Neural crest cell (in vitro differentiated cells): Measurements from ENCODE around the gene CAMK2B. TPM values are rescaled to one million over a fixed set of nuclear protein-coding genes. Genes with fewer than 3 reads are reported as not detected.

Source experiments
- DNase-seq: peaks from one replicate; pipeline ENCODE4 v3.0.0; 2021; ENCODE audit warnings: low read depth, mixed read lengths, low spot score
- H3K27ac Mint-ChIP-seq: one replicate; pipeline ENCODE4 v1.8.0; 2021; ENCODE audit warnings: mild to moderate bottlenecking, mixed read lengths; ENCODE audit not compliant: unreplicated experiment
- H3K27me3 Mint-ChIP-seq: 2 replicates; pipeline ENCODE4 v1.8.0; 2021; ENCODE audit warnings: low read depth, mild to moderate bottlenecking, mixed read lengths
- H3K36me3 Mint-ChIP-seq: 2 replicates; pipeline ENCODE4 v1.8.0; 2021; ENCODE audit warnings: low read depth, mild to moderate bottlenecking, mixed read lengths
- H3K4me1 Mint-ChIP-seq: 2 replicates; pipeline ENCODE4 v1.8.0; 2021; ENCODE audit warnings: mixed read lengths
- H3K4me3 Mint-ChIP-seq: one replicate; pipeline ENCODE4 v1.8.0; 2021; ENCODE audit warnings: mild to moderate bottlenecking, mixed read lengths
- H3K9me3 Mint-ChIP-seq: 2 replicates; pipeline ENCODE4 v1.8.0; 2021; ENCODE audit warnings: mixed read lengths
- CTCF ChIP-seq: fragments of 200-600 bp; sonication (generic); conservative IDR thresholded peaks from 2 replicates; pipeline ENCODE4 v1.5.0; 2021; ENCODE audit warnings: antibody characterized with exemption, mild to moderate bottlenecking
- total RNA-seq: library from RNA; stranded (reverse); gene quantifications from 2 replicates; pipeline ENCODE4 v1.2.1, GENCODE V29; 2021

The CAMK2B gene
- total RNA-seq, 1 donor from 2014 or later = 1.6 TPM

GRCh38 chr7:44232901-44233715, 92.3 kb downstream of the CAMK2B start:
- no peak for TF ChIP-seq CTCF
- peaks cover 5% of the 10 kb centered on the region for H3K4me1 Mint-ChIP-seq
- no peak overlapping the region for H3K27ac Mint-ChIP-seq

GRCh38 chr7:44232396-44232795, 93.0 kb downstream of the CAMK2B start:
- H3K27ac Mint-ChIP-seq = no peak overlapping the region
- H3K9me3 Mint-ChIP-seq = no peaks in the 10 kb centered on the region

More at GRCh38 chr7:44232901-44233715, 92.3 kb downstream of the CAMK2B start:
- no peaks in the 10 kb centered on the region for H3K36me3 Mint-ChIP-seq
- no peak for DNase-seq
- H3K9me3 Mint-ChIP-seq = no peaks in the 10 kb centered on the region
- no peaks in the 10 kb centered on the region for H3K27me3 Mint-ChIP-seq
- H3K4me3 Mint-ChIP-seq = no peak overlapping the region

GRCh38 chr7:44231088-44231487, 94.3 kb downstream of the CAMK2B start:
- Mint-ChIP-seq H3K27ac (no peak overlapping the region), H3K36me3 (no peaks in the 10 kb centered on the region), H3K27me3 (no peaks in the 10 kb centered on the region), H3K9me3 (no peaks in the 10 kb centered on the region), H3K4me3 (no peak overlapping the region), H3K4me1 (peaks cover under 1% of the 10 kb centered on the region)
- no peak for TF ChIP-seq CTCF
- DNase-seq = no peak

More at GRCh38 chr7:44232396-44232795, 93.0 kb downstream of the CAMK2B start:
- DNase-seq = no peak
- H3K36me3 Mint-ChIP-seq = no peaks in the 10 kb centered on the region
- peaks cover 5% of the 10 kb centered on the region for H3K4me1 Mint-ChIP-seq
- no peak overlapping the region for H3K4me3 Mint-ChIP-seq
- H3K27me3 Mint-ChIP-seq = no peaks in the 10 kb centered on the region
- no peak for TF ChIP-seq CTCF

- DNase-seq = no peak
- H3K27ac Mint-ChIP-seq = no peak overlapping the region
- no peak overlapping the region for H3K4me3 Mint-ChIP-seq
- H3K36me3 Mint-ChIP-seq = no peaks in the 10 kb centered on the region
- H3K27me3 Mint-ChIP-seq = no peaks in the 10 kb centered on the region
- no peaks in the 10 kb centered on the region for H3K9me3 Mint-ChIP-seq
- no peak for TF ChIP-seq CTCF
- no peaks in the 10 kb centered on the region for H3K4me1 Mint-ChIP-seq
These were observed 95.1 kb downstream of the CAMK2B start for GRCh38 chr7:44230286-44230685.

- no peaks in the 10 kb centered on the region for H3K27me3 Mint-ChIP-seq
- no peak overlapping the region for H3K27ac Mint-ChIP-seq
- DNase-seq = no peak
- H3K4me3 Mint-ChIP-seq = no peak overlapping the region
- H3K4me1 Mint-ChIP-seq = no peaks in the 10 kb centered on the region
- TF ChIP-seq CTCF = no peak
- no peaks in the 10 kb centered on the region for H3K9me3 Mint-ChIP-seq
- H3K36me3 Mint-ChIP-seq = no peaks in the 10 kb centered on the region
These were observed 95.8 kb downstream of the CAMK2B start for GRCh38 chr7:44229546-44230105.
